Osteocyte (in vitro differentiated cells): ENCODE data around the gene SLC35F5. TPM values are rescaled to one million over a fixed set of nuclear protein-coding genes. Genes with fewer than 3 reads are reported as not detected.

Source experiments
- DNase-seq: peaks from one replicate; pipeline ENCODE4 v3.0.0; 2021; ENCODE audit warnings: mixed read lengths; ENCODE audit not compliant: unreplicated experiment; ENCODE audit errors: extremely low spot score
- H3K27ac Mint-ChIP-seq: one replicate; pipeline ENCODE4 v1.8.0; 2021; ENCODE audit warnings: mild to moderate bottlenecking, mixed read lengths; ENCODE audit not compliant: unreplicated experiment
- H3K27me3 Mint-ChIP-seq: one replicate; pipeline ENCODE4 v1.8.0; 2021; ENCODE audit warnings: mixed read lengths; ENCODE audit not compliant: unreplicated experiment
- H3K36me3 Mint-ChIP-seq: one replicate; pipeline ENCODE4 v1.8.0; 2021; ENCODE audit warnings: mixed read lengths; ENCODE audit not compliant: unreplicated experiment
- H3K4me1 Mint-ChIP-seq: one replicate; pipeline ENCODE4 v1.8.0; 2021; ENCODE audit warnings: mixed read lengths; ENCODE audit not compliant: unreplicated experiment
- H3K4me3 Mint-ChIP-seq: one replicate; pipeline ENCODE4 v1.8.0; 2021; ENCODE audit warnings: mild to moderate bottlenecking, moderate library complexity, mixed read lengths; ENCODE audit not compliant: unreplicated experiment
- H3K9me3 Mint-ChIP-seq: one replicate; pipeline ENCODE4 v1.8.0; 2021; ENCODE audit warnings: mixed read lengths; ENCODE audit not compliant: unreplicated experiment
- total RNA-seq: library from RNA; stranded (reverse); gene quantifications from 2 replicates; pipeline ENCODE4 v1.2.1, GENCODE V29; 2021
- TF ChIP-seq, protein P1 (sequence below): fragments of 200-600 bp; sonication (generic); IDR thresholded peaks from 2 replicates; pipeline ENCODE4 v1.5.0; 2021; ENCODE audit warnings: antibody characterized with exemption, mild to moderate bottlenecking, moderate library complexity

SLC35F5 gene
- total RNA-seq, 1 donor from 2014 or later = 83.4 TPM

- no peak for DNase-seq
- Mint-ChIP-seq H3K36me3 (no peaks in the 10 kb centered on the region), H3K4me3 (no peak overlapping the region), H3K27me3 (peaks cover 38% of the 10 kb centered on the region), H3K9me3 (no peaks in the 10 kb centered on the region), H3K27ac (no peak overlapping the region), H3K4me1 (no peaks in the 10 kb centered on the region)
- TF ChIP-seq, protein P1, sequence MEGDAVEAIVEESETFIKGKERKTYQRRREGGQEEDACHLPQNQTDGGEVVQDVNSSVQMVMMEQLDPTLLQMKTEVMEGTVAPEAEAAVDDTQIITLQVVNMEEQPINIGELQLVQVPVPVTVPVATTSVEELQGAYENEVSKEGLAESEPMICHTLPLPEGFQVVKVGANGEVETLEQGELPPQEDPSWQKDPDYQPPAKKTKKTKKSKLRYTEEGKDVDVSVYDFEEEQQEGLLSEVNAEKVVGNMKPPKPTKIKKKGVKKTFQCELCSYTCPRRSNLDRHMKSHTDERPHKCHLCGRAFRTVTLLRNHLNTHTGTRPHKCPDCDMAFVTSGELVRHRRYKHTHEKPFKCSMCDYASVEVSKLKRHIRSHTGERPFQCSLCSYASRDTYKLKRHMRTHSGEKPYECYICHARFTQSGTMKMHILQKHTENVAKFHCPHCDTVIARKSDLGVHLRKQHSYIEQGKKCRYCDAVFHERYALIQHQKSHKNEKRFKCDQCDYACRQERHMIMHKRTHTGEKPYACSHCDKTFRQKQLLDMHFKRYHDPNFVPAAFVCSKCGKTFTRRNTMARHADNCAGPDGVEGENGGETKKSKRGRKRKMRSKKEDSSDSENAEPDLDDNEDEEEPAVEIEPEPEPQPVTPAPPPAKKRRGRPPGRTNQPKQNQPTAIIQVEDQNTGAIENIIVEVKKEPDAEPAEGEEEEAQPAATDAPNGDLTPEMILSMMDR = no peak
These were observed 71.0 kb downstream of the SLC35F5 start for GRCh38 chr2:113685471-113685870.

- Mint-ChIP-seq H3K27ac (no peak overlapping the region), H3K4me1 (no peaks in the 10 kb centered on the region), H3K36me3 (no peaks in the 10 kb centered on the region), H3K9me3 (no peaks in the 10 kb centered on the region), H3K4me3 (no peak overlapping the region), H3K27me3 (peaks cover 51% of the 10 kb centered on the region)
- TF ChIP-seq, protein P1 = no peak
- DNase-seq = no peak
These were observed 77.0 kb downstream of the SLC35F5 start for GRCh38 chr2:113679457-113679856.

GRCh38 chr2:113677330-113677729 lies 79.1 kb downstream of the SLC35F5 start:
- no peaks in the 10 kb centered on the region for H3K4me1 Mint-ChIP-seq
- no peak overlapping the region for H3K4me3 Mint-ChIP-seq
- TF ChIP-seq, protein P1 = no peak
- H3K27me3 Mint-ChIP-seq = peaks cover 49% of the 10 kb centered on the region
- no peak overlapping the region for H3K27ac Mint-ChIP-seq
- no peaks in the 10 kb centered on the region for H3K36me3 Mint-ChIP-seq
- no peaks in the 10 kb centered on the region for H3K9me3 Mint-ChIP-seq
- DNase-seq = no peak

- H3K4me1 Mint-ChIP-seq = no peaks in the 10 kb centered on the region
- H3K27me3 Mint-ChIP-seq = peaks cover 43% of the 10 kb centered on the region
- H3K4me3 Mint-ChIP-seq = no peak overlapping the region
- H3K36me3 Mint-ChIP-seq = no peaks in the 10 kb centered on the region
- TF ChIP-seq, protein P1 = no peak
- no peaks in the 10 kb centered on the region for H3K9me3 Mint-ChIP-seq
- DNase-seq = no peak
- H3K27ac Mint-ChIP-seq = no peak overlapping the region
These were observed 79.7 kb downstream of the SLC35F5 start for GRCh38 chr2:113676623-113677266.

DNA sequence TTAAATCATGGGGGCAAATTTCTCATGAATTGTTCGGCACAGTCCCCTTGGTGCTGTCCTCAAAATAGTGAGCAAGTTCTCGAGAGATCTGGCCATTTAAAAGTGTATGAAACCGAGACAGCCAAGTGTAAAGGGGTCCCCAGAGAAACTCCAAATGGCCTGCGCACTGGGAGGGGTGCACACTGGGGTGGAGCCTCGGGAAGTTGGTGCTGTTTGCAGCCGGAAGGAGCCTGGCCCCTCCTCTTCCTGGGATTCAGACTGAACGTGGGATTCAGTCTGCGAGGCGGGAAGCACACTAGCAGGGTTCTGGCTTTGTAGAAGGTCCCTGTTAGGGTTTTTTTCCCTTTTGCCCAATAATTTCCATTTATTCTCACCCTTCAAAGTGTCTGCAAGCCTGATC lies 80.6 kb downstream of the SLC35F5 start:
- TF ChIP-seq, protein P1 = no peak
- Mint-ChIP-seq H3K4me3 (no peak overlapping the region), H3K27me3 (peaks cover 39% of the 10 kb centered on the region), H3K36me3 (no peaks in the 10 kb centered on the region), H3K27ac (no peak overlapping the region), H3K9me3 (no peaks in the 10 kb centered on the region), H3K4me1 (no peaks in the 10 kb centered on the region)
- no peak for DNase-seq
